Measurements from ENCODE around the gene COL26A1. TPM values are rescaled to one million over a fixed set of nuclear protein-coding genes. Genes with fewer than 3 reads are reported as not detected.

The COL26A1 gene
- total RNA-seq, 1 experiment from 2014 or later, result 0.43 TPM

GRCh38 chr7:101594790-101595189 is 232.1 kb downstream of the COL26A1 start:
- intact Hi-C loops (cut with micrococcal nuclease; ENCODE audit: unreplicated experiment), result no loop called here
- H3K9me3 ChIP-seq (ENCODE audit: low read depth, low read length, poor library complexity, severe bottlenecking), result no peaks in the 10 kb centered on the region
- peaks cover 11% of the 10 kb centered on the region for H3K4me1 ChIP-seq (ENCODE audit: insufficient read depth, low read length, poor library complexity, severe bottlenecking)
- no peaks in the 10 kb centered on the region for H3K36me3 ChIP-seq (ENCODE audit: insufficient read depth, low read length, poor library complexity, severe bottlenecking)
- no peaks in the 10 kb centered on the region for H3K27me3 ChIP-seq (replicated peaks; ENCODE audit: insufficient read depth, low read depth, low read length, poor library complexity)
- no peak overlapping the region for H3K27ac ChIP-seq (ENCODE audit: low read depth, low read length, poor library complexity, severe bottlenecking)
- no peak for DNase-seq (ENCODE audit: low spot score)
- CTCF ChIA-PET, result no interaction called here
- TF ChIP-seq EZH2 (IDR thresholded peaks at IDR 0.05; ENCODE audit: borderline replicate concordance, low read depth, low read length, poor library complexity, severe bottlenecking) (no peak), CTCF (conservative IDR thresholded peaks at IDR 0.05; ENCODE audit: low read depth, low read length) (no peak)
- BruUV-seq (replicated peaks), result no TSS peak
- H3K4me3 ChIP-seq (ENCODE audit: low read depth, low read length, poor library complexity, severe bottlenecking), result no peak overlapping the region
- POLR2A ChIA-PET (ENCODE audit: low non-redundant PET), result no interaction called here

GRCh38 chr7:101595246-101595645 is 232.6 kb downstream of the COL26A1 start:
- ChIA-PET POLR2A (ENCODE audit: low non-redundant PET) (no interaction called here), CTCF (no interaction called here)
- Histone ChIP-seq H3K9me3 (ENCODE audit: low read depth, low read length, poor library complexity, severe bottlenecking) (no peaks in the 10 kb centered on the region), H3K36me3 (ENCODE audit: insufficient read depth, low read length, poor library complexity, severe bottlenecking) (no peaks in the 10 kb centered on the region), H3K4me3 (ENCODE audit: low read depth, low read length, poor library complexity, severe bottlenecking) (no peak overlapping the region), H3K27ac (ENCODE audit: low read depth, low read length, poor library complexity, severe bottlenecking) (no peak overlapping the region), H3K27me3 (replicated peaks; ENCODE audit: insufficient read depth, low read depth, low read length, poor library complexity) (no peaks in the 10 kb centered on the region), H3K4me1 (ENCODE audit: insufficient read depth, low read length, poor library complexity, severe bottlenecking) (peaks cover 8% of the 10 kb centered on the region)
- intact Hi-C loops (cut with micrococcal nuclease; ENCODE audit: unreplicated experiment), result no loop called here
- no peak for DNase-seq (ENCODE audit: low spot score)
- TF ChIP-seq CTCF (conservative IDR thresholded peaks at IDR 0.05; ENCODE audit: low read depth, low read length), result no peak
- TF ChIP-seq EZH2 (IDR thresholded peaks at IDR 0.05; ENCODE audit: borderline replicate concordance, low read depth, low read length, poor library complexity, severe bottlenecking), result no peak
- BruUV-seq (replicated peaks), result no TSS peak

GRCh38 chr7:101595766-101596537 is 233.3 kb downstream of the COL26A1 start:
- BruUV-seq (replicated peaks), result no TSS peak
- ChIA-PET POLR2A (ENCODE audit: low non-redundant PET) (no interaction called here), CTCF (no interaction called here)
- Histone ChIP-seq H3K27ac (ENCODE audit: low read depth, low read length, poor library complexity, severe bottlenecking) (no peak overlapping the region), H3K36me3 (ENCODE audit: insufficient read depth, low read length, poor library complexity, severe bottlenecking) (no peaks in the 10 kb centered on the region), H3K27me3 (replicated peaks; ENCODE audit: insufficient read depth, low read depth, low read length, poor library complexity) (no peaks in the 10 kb centered on the region), H3K4me3 (ENCODE audit: low read depth, low read length, poor library complexity, severe bottlenecking) (no peak overlapping the region), H3K9me3 (ENCODE audit: low read depth, low read length, poor library complexity, severe bottlenecking) (no peaks in the 10 kb centered on the region), H3K4me1 (ENCODE audit: insufficient read depth, low read length, poor library complexity, severe bottlenecking) (peaks cover 1% of the 10 kb centered on the region)
- intact Hi-C loops (cut with micrococcal nuclease; ENCODE audit: unreplicated experiment), result no loop called here
- DNase-seq (ENCODE audit: low spot score), result no peak
- no peak for TF ChIP-seq CTCF (conservative IDR thresholded peaks at IDR 0.05; ENCODE audit: low read depth, low read length)
- TF ChIP-seq EZH2 (IDR thresholded peaks at IDR 0.05; ENCODE audit: borderline replicate concordance, low read depth, low read length, poor library complexity, severe bottlenecking), result no peak

Measured in A673 (cell line).